ENCODE measurements around the gene LRRC8E.
A peak's percentile ranks its signal among the peaks of the same experiment; 100 is the strongest.

The LRRC8E gene

DNA sequence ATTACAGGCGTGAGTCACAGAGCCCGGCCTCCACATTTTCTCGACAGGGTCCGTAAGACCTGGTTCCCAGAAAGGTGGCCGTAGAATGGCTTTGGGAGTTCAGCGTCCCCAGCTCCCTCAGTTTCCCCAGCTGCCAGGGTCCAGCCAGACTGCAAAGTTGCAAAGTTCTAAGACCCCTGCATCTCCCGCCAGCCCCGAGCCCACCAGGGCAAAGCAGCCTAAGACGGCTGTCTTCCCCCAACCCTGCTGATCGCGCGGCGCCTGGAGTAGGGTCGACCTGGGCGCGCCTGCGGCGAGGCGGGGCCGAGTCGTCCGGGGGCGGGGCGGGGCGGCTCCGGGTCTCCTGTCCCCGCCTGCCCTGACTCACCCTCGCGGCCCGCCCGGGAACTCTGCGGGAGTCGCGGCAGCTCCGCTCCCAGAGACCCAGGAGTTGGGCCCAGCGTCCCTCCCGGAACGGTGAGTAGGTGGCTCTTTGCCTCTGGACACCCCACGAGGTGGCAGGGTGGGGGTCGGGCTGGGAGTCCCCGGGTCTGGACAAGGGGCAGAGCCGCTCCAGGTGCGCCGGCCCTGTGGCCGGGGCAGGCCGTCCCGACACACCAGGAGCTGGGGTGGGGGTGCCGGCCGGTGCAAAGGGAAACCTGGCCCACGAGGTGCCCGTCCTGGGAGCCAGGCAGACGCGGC is at the start of gene LRRC8E:
Gene LRRC8E, plus strand, starts transcription at position 366 of the 681 bp plus-strand sequence. CDS start 7,094 bp downstream, outside the sequence.
- DNase-seq (ENCODE audit: low read depth in 2 of 2): peak in 1 of 2 donors; percentile 39

DNA sequence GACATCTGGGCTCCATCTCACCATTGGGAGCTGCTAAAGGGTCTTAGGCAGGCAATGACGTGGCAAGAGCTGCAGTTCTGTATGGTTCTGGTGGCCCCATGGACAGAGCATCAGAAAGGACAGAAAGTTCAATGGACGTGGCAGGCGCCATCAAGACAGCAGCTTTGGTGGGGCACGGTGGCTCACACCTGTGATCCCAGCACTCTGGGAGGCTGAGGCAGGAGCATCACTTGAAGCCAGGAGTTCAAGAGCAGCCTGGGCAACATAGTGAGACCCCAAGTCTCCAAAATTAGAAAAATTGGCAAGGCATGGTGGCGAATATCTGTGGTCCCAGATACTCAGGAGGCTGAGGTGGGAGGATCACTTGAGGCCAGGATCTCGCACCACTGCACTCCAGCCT is 48.8 kb upstream of the LRRC8E start:
- DNase-seq (ENCODE audit: low read depth in 2 of 2): no peak

DNA sequence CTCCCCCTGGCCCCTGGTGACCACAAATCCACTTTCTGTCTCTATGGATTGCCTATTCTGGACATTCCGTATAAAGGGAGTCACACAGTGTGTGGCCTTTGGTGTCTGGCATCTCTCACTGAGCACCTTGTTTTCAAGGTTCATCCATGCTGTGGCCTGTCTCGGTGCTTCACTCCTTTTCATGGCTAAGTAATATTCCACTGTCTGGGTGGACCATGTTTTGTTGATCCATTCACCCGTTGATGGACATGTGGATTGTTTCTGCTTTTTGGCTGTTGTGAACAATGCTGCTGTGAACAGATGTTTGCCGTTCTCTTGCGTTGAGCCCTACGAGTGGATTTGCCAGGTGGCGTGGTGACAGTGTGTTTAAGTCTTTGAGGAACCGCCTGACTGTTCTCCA is 47.7 kb upstream of the LRRC8E start:
- DNase-seq (ENCODE audit: low read depth in 2 of 2): no peak

DNA sequence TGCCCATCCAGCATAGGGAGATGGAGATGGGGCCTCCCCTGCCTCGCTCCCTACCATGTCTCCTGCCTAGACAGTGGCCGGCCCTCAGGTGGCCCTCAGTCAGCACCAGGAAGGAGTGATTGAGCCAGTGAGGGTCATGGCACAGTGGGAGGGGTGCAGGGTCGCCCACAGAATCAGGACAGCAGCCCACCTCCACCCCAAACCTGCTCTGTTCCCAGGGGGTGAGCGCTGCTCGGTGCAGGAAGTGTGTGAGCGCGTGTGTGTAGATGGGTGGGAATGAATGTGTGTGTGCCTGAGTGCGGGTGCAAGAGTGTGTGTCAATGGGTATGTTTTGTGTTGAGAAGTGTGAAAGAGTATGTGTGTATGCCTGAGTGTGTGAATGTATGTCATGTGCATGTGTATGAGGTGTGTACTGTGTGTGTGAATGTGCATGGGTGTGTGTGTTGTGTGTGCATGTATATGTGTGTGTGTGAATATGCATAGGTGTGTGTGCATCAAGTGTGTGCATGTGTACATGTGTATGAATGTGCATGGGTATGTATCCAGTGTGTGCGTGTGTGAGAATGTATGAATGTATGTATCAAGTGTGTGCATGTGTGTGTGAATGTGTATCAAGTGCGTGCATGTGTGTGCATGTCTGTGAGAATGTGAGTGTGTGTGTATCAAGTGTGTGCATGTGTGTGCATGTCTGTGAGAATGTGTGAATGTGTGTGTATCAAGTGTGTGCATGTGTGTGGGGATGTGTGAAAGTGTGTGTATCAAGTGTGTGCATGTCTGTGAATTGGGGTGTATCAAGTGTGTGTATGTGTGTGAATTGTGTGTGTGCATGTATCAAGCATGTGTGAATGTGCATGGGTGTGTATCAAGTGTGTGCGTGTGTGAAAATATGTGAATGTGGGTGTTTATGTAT is 46.3 kb upstream of the LRRC8E start:
- no peak for DNase-seq (ENCODE audit: low read depth in 2 of 2)

DNA sequence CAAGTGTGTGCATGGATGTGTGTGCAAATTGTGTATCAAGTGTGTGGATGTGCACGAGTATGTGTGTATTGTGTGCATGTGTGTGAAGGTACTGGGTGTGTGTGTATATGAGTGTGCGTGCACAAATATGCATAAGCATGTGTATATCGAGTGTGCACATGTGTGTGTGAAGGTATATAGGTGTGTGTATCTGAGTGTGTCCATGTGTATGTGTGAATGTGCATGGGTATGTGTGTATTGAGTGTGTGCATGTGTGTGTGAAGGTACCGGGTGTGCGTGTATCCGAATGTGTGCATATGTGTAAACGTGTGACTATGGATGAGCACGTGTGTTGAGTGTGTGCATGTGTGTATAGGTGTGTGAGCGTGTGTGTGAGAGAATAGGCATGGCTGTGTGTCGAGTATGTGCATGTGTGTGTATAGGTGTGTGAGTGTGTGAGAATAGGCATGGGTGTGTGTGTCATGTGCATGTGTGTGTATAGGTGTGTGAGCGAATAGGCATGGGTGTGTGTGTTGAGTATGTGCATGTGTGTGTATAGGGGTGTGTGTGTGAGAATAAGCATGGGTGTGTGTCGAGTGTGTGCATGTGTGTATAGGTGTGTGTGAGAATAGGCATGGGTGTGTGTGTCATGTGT is 45.5 kb upstream of the LRRC8E start:
- DNase-seq (ENCODE audit: low read depth in 2 of 2): no peak

DNA sequence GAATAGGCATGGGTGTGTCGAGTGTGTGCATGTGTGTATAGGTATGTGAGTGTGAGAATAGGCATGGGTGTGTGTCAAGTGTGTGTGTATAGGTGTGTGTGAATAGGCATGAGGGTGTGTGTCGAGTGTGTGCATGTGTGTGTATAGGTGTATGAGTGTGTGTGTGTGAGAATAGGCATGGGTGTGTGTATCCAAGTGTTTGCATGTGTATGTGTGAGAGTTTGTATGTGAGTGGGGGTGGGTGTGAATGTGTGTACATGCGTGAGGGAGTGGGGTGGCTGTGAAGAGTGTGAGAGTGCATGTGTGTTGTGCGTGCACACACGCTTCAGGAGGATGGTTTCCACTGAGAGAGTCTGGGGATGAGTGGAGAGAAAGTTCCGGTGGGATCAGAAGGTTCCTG is 44.8 kb upstream of the LRRC8E start:
- no peak for DNase-seq (ENCODE audit: low read depth in 2 of 2)

DNA sequence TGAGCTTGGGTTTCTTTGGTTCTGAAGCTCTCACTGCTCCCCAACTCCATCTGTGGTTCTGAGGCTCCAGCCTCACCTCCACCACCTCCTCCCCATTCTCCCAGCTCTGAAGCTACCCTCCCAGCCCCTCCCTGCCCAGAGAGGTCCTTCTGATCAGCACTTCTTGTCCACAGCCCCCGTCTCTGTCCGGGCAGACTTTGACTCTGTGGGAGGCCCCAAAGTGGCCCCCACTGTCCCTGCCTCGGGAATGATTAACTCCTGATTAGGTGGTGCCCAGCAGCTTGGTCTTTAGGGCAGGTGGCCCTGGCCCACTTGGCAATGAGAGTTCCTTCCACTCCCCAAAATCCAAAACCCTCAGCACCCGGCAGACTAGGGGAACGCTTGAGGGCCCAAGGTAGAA is 43.9 kb upstream of the LRRC8E start:
- DNase-seq (ENCODE audit: low read depth in 2 of 2): no peak

DNA sequence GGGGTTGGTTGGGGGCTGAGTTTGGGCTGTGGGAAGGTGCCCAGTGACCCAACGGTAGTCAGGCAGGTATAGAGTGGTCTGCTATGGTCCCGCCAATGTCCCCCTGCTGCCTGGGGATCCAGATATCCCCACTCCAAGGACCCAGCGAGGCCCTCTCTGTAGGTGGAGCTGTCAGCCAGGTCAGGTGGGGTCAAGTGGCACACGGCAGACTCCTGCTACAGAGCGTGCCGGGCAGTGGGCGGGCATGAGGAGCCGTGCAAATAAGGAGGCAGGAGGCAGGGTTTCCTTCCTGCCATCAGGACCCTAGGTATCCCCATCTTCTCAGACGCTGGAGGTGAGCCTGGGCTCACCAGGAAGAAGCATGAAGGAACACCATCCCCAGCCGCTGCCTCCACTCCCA is 43.4 kb upstream of the LRRC8E start:
- no peak for DNase-seq (ENCODE audit: low read depth in 2 of 2)

DNA sequence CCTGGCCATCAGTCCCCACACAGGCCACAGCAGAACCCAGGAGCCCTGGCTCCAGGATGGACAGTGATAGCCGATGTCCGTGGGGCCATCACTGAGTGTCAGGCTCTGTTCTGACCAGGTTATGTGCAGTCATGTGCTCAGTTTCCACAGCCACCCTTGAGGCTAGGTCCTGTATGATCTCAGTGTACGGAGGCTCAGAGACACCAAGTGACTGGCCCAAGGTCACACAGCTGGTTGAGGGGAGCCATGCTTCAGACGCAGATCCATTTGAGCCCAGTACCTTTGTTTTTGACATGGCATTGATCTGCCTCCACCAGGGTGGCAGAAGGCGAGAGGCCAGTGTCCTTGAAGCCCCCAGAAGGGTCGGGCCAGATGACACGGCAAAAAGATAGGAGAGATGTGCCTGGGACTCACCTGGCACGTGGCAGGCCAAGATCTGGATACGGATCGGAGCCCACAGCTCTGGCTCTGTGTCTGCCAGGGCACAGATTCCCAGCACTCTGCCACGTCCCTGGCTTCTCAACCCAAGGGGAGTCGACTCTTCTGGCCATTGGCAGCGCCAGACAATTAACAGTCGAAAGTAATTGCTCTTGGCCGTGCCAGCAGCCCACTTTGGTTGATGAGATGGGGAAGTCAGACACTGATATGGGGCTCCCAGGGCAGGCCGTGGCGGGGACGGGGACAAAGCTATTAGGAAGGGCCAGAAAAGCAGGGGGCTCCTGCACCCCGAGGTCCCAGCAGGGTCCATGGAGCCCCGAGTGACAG is 42.7 kb upstream of the LRRC8E start:
- DNase-seq (ENCODE audit: low read depth in 2 of 2): no peak

DNA sequence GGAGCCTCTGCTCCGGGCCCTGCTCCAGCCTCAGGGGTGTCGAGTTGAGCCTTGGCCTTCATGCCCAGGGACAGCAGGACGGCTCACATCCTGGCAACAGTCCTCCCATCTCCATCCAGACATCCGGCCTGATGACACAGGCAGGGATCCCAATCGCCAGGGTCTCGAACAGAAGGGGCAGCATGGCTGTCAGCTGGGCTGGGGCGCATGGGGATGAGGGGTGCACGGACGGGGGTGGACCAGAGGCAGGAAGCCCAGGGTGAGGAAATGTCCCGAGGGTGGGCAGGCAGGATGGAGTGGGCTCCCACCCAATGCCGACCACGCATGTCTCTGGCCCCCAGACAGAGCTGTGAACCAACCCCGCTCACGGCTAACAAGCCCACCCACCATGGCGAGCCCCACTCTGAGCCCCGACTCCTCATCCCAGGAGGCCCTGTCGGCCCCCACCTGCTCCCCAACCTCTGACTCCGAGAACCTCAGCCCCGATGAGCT is 42.1 kb upstream of the LRRC8E start:
- no peak for DNase-seq (ENCODE audit: low read depth in 2 of 2)

DNA sequence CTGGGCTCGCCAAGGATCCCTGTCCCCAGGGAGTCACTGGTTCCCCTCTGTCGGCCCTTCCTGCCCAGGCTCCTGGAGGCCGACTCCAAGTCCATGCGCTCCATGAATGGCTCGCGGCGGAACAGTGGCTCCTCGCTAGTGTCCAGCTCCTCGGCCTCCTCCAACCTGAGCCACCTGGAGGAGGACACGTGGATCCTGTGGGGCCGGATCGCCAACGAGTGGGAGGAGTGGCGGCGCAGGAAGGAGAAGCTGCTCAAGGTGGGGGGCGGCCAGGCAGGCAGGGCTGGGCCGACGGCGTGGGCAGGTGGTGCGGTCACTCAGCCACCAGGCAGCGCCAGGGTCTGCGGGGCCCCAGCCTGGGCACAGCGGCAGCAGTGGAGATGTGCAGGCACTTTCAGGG is 40.6 kb upstream of the LRRC8E start:
- DNase-seq (ENCODE audit: low read depth in 2 of 2): no peak

DNA sequence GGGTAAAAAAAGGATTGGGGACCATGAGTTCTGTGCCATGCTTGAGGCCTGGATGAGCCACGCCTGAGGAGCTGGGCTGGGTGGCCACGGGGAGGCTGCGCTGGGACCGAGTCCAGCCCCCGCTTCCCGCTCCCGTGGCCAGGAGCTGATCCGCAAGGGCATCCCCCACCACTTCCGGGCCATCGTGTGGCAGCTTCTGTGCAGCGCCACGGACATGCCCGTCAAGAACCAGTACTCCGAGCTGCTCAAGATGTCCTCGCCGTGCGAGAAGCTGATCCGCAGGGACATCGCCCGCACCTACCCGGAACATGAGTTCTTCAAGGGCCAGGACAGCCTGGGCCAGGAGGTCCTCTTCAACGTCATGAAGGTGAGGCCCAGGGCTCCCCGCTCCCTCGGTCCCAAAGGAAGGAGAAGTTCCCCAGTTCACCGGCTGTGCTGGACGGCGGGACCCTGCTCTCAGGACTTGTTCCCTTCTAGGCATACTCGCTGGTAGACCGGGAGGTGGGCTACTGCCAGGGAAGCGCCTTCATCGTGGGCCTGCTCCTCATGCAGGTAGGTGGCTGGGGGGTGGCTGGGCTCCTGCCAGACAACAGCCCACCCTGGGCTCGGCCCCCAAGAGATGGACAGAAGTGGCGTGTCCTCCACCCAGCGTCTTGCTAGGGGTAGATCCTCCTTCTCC is 39.4 kb upstream of the LRRC8E start:
- no peak for DNase-seq (ENCODE audit: low read depth in 2 of 2)

DNA sequence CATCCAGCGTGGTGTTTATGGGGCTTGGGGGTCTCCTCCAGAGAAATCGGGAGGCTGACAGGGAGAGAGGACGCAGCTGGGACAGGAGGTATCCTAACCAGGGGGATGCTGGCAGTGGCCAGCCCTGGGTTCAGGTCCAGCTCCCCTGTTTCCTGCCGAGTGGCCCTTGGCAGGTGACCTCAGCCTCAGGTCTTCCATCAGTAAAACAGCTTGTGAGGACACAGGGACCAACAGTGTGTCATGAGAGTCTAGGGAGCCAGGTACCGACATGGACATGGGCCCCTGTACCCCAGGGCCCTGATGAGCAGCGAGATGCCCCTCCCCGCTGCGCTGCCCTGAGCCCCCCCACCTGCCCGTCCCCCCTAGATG is 38.7 kb upstream of the LRRC8E start:
- no peak for DNase-seq (ENCODE audit: low read depth in 2 of 2)

DNA sequence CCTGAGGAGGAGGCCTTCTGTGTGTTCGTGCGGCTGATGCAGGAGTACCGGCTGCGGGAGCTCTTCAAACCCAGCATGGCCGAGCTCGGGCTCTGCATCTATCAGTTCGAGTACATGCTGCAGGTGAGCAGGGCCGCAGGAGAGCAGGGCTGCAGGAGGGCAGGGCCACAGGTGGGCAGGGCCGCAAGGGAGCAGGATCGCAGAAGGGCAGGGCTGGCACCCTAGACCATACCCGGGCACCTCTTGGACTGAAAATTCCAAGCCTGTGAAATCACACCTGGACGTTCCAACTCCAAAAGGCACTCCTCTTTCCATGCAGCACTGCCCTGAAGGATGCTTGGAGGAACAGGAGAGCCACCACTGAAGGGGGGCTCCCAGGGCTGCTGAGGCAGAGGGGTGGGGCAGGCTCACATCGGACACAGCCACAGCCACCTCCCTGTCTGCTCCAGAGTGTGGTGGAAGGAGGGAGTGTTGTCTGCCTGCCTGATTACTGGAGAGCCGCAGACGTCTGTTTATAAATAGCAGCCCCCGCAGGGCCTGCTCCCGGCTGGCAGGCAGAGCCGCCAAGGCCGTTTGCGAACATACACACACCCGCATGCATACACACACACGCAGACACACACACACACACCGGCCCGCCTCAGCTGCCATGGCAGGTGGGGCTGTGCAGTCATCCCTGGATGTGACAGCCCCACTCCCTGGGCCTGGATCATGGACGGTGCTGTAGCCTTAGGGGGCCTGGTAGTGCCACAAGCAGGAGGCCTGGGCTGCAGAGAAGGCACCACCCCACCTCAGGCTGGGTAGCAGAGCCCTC is 38.1 kb upstream of the LRRC8E start:
- no peak for DNase-seq (ENCODE audit: low read depth in 2 of 2)

DNA sequence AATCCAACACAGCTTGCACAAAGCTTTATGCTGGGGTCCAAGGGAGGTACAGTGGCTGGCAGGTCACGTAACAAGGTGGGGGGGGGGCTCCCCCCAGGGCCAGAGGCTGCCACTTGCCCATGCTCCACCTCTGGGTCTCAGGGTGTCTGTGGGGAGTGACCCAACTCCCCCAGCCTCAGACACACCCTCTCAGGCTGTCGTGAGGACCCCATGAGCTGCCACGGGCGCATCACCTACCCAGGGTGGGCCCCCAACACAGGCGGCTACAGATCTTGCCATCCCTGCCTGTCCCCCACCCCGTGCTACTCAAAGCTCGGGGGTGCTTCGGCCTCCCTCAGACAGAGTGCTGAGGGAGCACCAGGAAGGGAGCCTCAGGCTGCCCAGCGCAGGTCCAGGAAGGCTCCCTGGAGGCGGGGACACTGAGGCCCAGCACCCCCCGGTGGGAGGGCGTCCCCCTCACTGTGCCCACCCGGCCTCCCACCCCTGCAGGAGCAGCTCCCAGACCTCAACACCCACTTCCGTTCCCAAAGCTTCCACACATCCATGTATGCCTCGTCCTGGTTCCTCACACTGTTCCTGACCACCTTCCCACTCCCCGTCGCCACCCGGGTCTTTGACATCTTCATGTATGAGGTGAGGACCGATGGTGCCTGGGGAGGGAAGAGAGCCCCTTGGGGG is 37.2 kb upstream of the LRRC8E start:
- DNase-seq (ENCODE audit: low read depth in 2 of 2): no peak

DNA sequence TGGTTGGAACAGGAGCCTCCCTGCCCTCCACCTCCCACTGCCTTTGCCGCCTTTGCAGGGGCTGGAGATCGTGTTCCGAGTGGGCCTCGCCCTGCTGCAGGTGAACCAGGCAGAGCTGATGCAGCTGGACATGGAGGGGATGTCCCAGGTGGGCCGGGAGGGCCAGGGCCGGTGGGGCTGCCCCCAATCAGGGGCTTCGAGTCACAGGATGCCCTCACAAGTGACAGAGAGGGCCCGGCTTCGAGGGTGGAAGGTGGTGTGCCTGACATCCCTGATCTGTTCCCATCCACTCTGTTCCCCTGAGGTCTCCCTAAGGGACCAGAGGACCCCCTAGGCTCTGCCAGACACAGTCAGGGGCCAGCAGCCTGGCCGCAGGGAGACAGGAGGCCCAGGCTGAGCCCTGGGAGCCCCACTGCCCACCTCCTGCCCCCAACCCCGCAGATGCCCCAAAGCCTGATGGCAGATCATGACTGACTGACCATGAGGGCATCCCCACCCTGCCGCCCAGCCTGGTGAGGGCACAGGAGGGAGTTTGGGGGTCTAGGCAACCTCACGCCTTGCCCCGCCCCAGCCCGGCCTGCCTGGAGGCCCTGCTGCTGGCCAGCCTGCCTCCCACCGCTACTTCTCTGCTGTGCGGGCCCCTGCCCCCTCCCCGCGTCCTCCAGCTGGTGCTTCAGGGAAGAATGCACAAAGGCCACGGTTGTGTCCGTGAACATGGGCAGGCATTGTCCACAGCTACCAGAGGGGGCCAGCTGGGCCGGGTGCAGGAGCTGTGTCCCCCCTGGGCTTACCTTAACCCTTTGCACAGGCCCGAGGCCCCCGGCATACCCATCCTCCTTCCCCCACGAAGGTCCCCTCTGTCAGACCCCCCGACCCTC is 36.4 kb upstream of the LRRC8E start:
- DNase-seq (ENCODE audit: low read depth in 2 of 2): no peak

DNA sequence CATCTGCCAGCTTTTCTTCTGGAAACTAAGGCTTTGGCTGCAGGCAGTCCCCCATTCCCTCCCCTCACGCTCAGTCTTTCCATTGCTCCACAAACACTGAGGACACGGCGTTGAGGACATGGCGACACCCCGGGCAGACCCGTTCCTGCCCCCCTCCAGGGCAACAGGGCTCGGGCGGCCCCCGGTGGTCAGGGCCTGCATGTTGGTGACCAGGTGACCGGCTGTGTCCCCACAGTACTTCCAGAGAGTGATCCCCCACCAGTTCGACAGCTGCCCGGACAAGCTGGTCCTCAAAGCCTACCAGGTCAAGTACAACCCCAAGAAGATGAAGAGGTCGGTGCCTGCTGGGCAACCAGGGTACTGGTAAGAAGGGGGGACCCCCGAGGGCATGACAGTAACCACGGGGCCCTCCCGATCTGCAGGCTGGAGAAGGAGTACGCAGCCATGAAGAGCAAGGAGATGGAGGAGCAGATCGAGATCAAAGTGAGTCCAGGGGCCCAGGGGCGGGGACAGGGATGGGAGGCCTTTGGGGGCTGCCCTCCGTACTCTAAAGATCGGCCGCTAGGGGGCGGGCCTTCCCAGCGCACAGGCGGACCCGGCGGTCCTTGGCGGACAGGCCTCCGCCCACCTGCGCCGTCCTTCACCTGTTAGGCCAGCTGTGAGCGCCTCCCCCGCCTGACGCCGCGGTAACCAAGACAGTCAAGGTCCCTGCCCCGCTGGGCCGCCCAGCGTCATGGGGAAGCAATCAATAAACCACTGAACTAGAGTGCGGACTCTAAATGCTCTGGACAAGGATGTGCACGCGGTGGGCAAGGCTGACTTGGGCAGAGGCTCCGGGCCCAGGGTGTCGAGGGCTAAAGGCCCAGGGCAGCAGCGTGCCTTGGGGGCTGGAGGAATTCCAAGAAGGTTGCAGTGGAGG is 35.2 kb upstream of the LRRC8E start:
- DNase-seq (ENCODE audit: low read depth in 2 of 2): peak in 1 of 2 donors; percentile 50

DNA sequence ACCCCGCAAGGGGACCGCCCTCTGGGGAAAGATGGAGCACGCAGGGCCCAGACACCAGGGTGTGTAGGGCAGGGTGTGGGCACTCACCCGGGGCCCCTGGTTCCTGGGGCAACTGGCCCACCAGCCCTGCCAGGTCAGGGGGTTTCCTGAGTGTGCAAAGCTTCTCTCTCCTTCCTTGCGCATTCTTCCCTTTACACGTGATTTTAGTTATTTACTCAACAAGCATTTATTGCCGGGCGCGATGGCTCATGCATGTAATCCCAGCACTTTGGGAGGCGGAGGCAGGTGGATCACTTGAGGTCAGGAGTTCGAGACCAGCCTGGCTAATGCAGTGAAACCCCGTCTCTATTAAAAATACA is 34.6 kb upstream of the LRRC8E start:
- no peak for DNase-seq (ENCODE audit: low read depth in 2 of 2)
